ENCODE data around the gene VDR.

The VDR gene

GRCh38 chr12:47854531-47854930, 50.3 kb downstream of the VDR start:
- H3K4me1 ChIP-seq = no peaks in the 10 kb centered on the region
- no peak for TF ChIP-seq Cebpa-rat (IDR thresholded peaks at IDR 0.05)

DNA sequence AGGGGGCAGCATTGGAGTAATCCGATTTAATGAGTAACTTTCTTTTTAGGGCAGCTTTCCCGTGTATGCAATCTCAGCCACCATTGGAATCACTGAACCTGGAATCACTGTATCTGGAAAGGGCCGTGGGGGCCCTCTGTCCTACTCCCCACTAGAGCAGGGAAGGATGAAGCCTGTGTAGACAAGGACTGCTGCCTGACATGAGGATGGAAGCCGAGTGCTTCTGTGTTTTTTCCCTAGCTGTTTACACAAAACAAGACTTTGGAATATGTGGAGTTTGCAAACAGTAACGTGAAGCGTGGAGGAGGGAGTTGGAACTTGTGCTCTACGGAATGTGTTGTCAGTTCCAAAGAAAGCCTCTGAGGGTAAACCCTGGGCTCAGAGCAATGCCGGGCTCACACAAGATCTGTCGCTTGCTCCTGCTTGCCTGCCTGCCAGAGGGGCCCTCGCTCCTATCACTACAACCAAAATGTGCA, 52.7 kb downstream of the VDR start:
- H3K4me2 ChIP-seq = no peak overlapping the region
- H3K36me3 ChIP-seq = peaks cover 10% of the 10 kb centered on the region; the same call in 1 of the 2 replicates
- no peaks in the 10 kb centered on the region for H3K27me3 ChIP-seq
- TF ChIP-seq Cebpa-rat (IDR thresholded peaks at IDR 0.05) = no peak
- H4K20me1 ChIP-seq = no peaks in the 10 kb centered on the region
- H3K9me3 ChIP-seq = no peaks in the 10 kb centered on the region
- no peak overlapping the region for H3K4me3 ChIP-seq
- no peak overlapping the region for H3K27ac ChIP-seq
- H3K4me1 ChIP-seq = no peaks in the 10 kb centered on the region
- H3K9ac ChIP-seq = no peak overlapping the region

More at GRCh38 chr12:47854531-47854930, 50.3 kb downstream of the VDR start:
- Histone ChIP-seq H3K36me3 (peaks cover 10% of the 10 kb centered on the region; the same call in 1 of the 2 replicates), H3K4me3 (no peak overlapping the region), H3K9ac (no peak overlapping the region), H3K27me3 (no peaks in the 10 kb centered on the region), H3K4me2 (no peak overlapping the region), H3K9me3 (no peaks in the 10 kb centered on the region), H4K20me1 (no peaks in the 10 kb centered on the region), H3K27ac (no peak overlapping the region)

DNA sequence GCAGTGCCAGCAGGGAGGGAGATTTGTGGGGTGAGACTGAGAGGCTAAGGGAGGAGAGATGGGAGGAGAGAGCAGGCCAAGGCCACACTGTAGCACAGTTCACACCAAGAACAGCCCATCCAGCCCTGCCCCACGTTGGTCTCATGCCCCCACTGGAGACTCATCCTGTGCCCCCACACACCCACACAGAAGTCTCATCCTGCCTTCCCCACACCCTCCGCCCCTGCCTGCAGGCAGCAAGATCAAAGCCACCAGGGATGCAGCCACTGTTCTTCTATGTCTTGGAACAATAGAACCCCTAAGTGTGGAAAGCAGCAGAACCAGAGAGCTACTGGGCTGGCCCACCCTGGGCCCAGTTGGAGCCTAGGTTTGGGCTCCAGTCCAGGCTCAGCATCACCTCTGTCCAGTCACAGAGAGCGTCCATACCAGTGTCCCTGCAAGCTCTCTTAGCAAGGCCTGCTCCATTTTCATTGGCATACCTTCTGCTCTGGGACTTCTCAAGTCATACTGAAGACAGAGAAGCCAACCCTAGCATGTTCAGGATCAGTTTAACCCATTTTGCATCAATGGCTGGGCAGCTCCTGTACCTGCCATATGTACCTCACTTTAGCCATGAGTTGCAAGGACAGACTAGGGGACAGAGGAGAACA, 53.4 kb downstream of the VDR start:
- Histone ChIP-seq H3K9ac (no peak overlapping the region), H3K4me1 (no peaks in the 10 kb centered on the region), H3K9me3 (no peaks in the 10 kb centered on the region), H3K27me3 (no peaks in the 10 kb centered on the region), H3K36me3 (peaks cover 10% of the 10 kb centered on the region; the same call in 1 of the 2 replicates), H4K20me1 (no peaks in the 10 kb centered on the region), H3K27ac (no peak overlapping the region), H3K4me2 (no peak overlapping the region), H3K4me3 (no peak overlapping the region)
- TF ChIP-seq Cebpa-rat (IDR thresholded peaks at IDR 0.05) = no peak

GRCh38 chr12:47850153-47851084, 54.4 kb downstream of the VDR start:
- H3K4me2 ChIP-seq = no peak overlapping the region
- H4K20me1 ChIP-seq = no peaks in the 10 kb centered on the region
- H3K9ac ChIP-seq = no peak overlapping the region
- no peak overlapping the region for H3K4me3 ChIP-seq
- no peaks in the 10 kb centered on the region for H3K9me3 ChIP-seq
- TF ChIP-seq Cebpa-rat (IDR thresholded peaks at IDR 0.05) = no peak
- no peak overlapping the region for H3K27ac ChIP-seq
- H3K4me1 ChIP-seq = no peaks in the 10 kb centered on the region
- H3K36me3 ChIP-seq = peaks cover 14% of the 10 kb centered on the region; the same call in 1 of the 2 replicates
- no peaks in the 10 kb centered on the region for H3K27me3 ChIP-seq

GRCh38 chr12:47849261-47849660, 55.5 kb downstream of the VDR start:
- Histone ChIP-seq H4K20me1 (no peaks in the 10 kb centered on the region), H3K4me2 (no peak overlapping the region), H3K27ac (no peak overlapping the region), H3K9me3 (no peaks in the 10 kb centered on the region), H3K4me3 (no peak overlapping the region), H3K27me3 (no peaks in the 10 kb centered on the region), H3K4me1 (peaks cover 4% of the 10 kb centered on the region), H3K9ac (no peak overlapping the region), H3K36me3 (peaks cover 9% of the 10 kb centered on the region; the same call in 1 of the 2 replicates)
- TF ChIP-seq Cebpa-rat (IDR thresholded peaks at IDR 0.05) = no peak

DNA sequence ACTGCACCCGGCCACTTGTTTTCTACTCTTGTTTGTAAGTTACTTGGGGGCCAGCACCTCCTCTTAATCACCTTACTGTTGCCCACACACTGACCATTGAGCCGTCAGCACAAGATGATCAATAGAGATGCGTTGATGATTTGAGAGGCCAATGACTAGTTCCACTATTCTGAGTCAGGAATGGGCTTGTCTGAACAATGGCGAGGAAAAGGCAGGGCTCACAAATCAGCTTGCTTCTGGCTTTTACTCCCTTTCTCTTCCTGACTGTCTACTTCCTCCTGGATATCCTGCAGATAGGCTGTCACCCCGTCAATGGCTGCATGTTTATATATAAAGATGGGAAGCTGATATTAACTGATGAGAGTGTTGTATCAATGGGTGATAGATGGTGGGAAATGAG, 55.9 kb downstream of the VDR start:
- Histone ChIP-seq H3K27me3 (no peaks in the 10 kb centered on the region), H3K36me3 (peaks cover 7% of the 10 kb centered on the region; the same call in 1 of the 2 replicates), H3K4me1 (peaks cover 8% of the 10 kb centered on the region), H3K9ac (no peak overlapping the region), H3K9me3 (no peaks in the 10 kb centered on the region), H3K27ac (no peak overlapping the region), H3K4me2 (no peak overlapping the region), H3K4me3 (no peak overlapping the region), H4K20me1 (no peaks in the 10 kb centered on the region)
- no peak for TF ChIP-seq Cebpa-rat (IDR thresholded peaks at IDR 0.05)

- Histone ChIP-seq H3K4me2 (no peak overlapping the region), H3K4me1 (peaks cover 13% of the 10 kb centered on the region), H3K9ac (no peak overlapping the region), H4K20me1 (no peaks in the 10 kb centered on the region), H3K27ac (no peak overlapping the region), H3K27me3 (no peaks in the 10 kb centered on the region), H3K36me3 (peaks cover 7% of the 10 kb centered on the region; the same call in 1 of the 2 replicates), H3K4me3 (no peak overlapping the region), H3K9me3 (no peaks in the 10 kb centered on the region)
- no peak for TF ChIP-seq Cebpa-rat (IDR thresholded peaks at IDR 0.05)
These were observed 58.3 kb downstream of the VDR start for GRCh38 chr12:47846294-47846996.

DNA sequence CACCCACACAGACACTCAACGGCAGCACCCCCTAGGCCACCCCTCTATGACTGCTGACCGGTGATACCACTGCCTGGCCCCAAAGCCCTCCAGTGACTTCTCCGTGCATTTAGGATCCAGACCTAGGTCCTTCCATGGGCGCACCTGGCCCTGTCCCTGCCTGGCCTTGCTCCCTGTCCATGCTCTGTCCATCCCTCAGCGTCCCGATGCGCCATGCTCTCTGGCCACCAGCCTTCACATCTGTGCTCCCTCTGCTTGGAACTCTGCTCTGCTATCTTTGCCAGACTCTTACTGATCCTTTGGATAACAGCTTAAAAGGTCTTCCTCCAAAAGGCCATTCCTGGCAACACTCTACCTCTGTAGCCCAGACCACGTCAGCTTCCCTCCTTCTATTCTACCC, 59.7 kb downstream of the VDR start:
- Histone ChIP-seq H3K9me3 (no peaks in the 10 kb centered on the region), H3K36me3 (peaks cover 7% of the 10 kb centered on the region; the same call in 1 of the 2 replicates), H4K20me1 (no peaks in the 10 kb centered on the region), H3K9ac (no peak overlapping the region), H3K27ac (no peak overlapping the region), H3K27me3 (no peaks in the 10 kb centered on the region), H3K4me3 (no peak overlapping the region), H3K4me1 (peaks cover 13% of the 10 kb centered on the region), H3K4me2 (no peak overlapping the region)
- TF ChIP-seq Cebpa-rat (IDR thresholded peaks at IDR 0.05) = no peak

- no peak overlapping the region for H3K27ac ChIP-seq
- no peaks in the 10 kb centered on the region for H3K9me3 ChIP-seq
- no peaks in the 10 kb centered on the region for H3K27me3 ChIP-seq
- no peak for TF ChIP-seq Cebpa-rat (IDR thresholded peaks at IDR 0.05)
- H3K9ac ChIP-seq = no peak overlapping the region
- H3K36me3 ChIP-seq = peaks cover 7% of the 10 kb centered on the region; the same call in 1 of the 2 replicates
- H3K4me2 ChIP-seq = 0 out of 2 replicates have a peak overlapping the region, but pooled peaks have one; percentile 26
- no peak overlapping the region for H3K4me3 ChIP-seq
- H3K4me1 ChIP-seq = peaks cover 13% of the 10 kb centered on the region
- no peaks in the 10 kb centered on the region for H4K20me1 ChIP-seq
These were observed 60.4 kb downstream of the VDR start for GRCh38 chr12:47844264-47845019.
